OCI-LY7 (cell line): Measurements from ENCODE around the gene IQCE. TPM values are rescaled to one million over a fixed set of nuclear protein-coding genes. Genes with fewer than 3 reads are reported as not detected.

Experiments used
- BruUV-seq: library from RNA; stranded (reverse); fragments of 400-500 nt; replicated peaks from 2 replicates; lab custom pipeline; 2021; lab: Mats Ljungman, UMichigan
- CTCF ChIA-PET: fragments of 300-600 bp; sonication (Branson Sonifier 250); formaldehyde crosslinking; loops from one replicate; lab custom pipeline; 2022; ENCODE audit warnings: antibody characterized with exemption; ENCODE audit not compliant: unreplicated experiment; lab: Charles Lee
- POLR2A ChIA-PET: fragments of 300-600 bp; sonication (Branson Sonifier 250); formaldehyde crosslinking; loops from one replicate; lab custom pipeline; 2022; ENCODE audit warnings: antibody characterized with exemption; lab: Charles Lee
- DNase-seq: peaks from one replicate; pipeline ENCODE4 v3.0.0-alpha.2; 2015; ENCODE audit warnings: low spot score
- H2AFZ ChIP-seq: fragments of 200-600 bp; sonication (generic), shearing (Covaris generic); 2 replicates; pipeline ENCODE4 v1.6.1; 2014; ENCODE audit warnings: mild to moderate bottlenecking, antibody characterized with exemption, low read length, moderate library complexity
- H3K27ac ChIP-seq: fragments of 200-600 bp; sonication (generic); 2 replicates; pipeline ENCODE4 v1.5.1; 2014; ENCODE audit warnings: mixed run types, low read depth, mild to moderate bottlenecking, moderate library complexity, low read length, inconsistent platforms; ENCODE audit not compliant: poor library complexity, severe bottlenecking
- H3K36me3 ChIP-seq: fragments of 200-600 bp; sonication (generic); 2 replicates; pipeline ENCODE4 v1.6.1; 2014; ENCODE audit warnings: mild to moderate bottlenecking, antibody characterized with exemption, low read length, moderate library complexity, mixed read lengths; ENCODE audit not compliant: insufficient read depth
- H3K4me1 ChIP-seq: fragments of 200-600 bp; sonication (generic); 2 replicates; pipeline ENCODE4 v1.5.1; 2014; ENCODE audit warnings: mild to moderate bottlenecking, low read length; ENCODE audit not compliant: insufficient read depth, poor library complexity, severe bottlenecking
- H3K4me2 ChIP-seq: fragments of 200-600 bp; sonication (generic); 2 replicates; pipeline ENCODE4 v1.6.1; 2014; ENCODE audit warnings: mild to moderate bottlenecking, low read length
- H3K4me3 ChIP-seq: fragments of 200-600 bp; sonication (generic); 2 replicates; pipeline ENCODE4 v1.5.1; 2014; ENCODE audit warnings: mild to moderate bottlenecking, low read depth, low read length; ENCODE audit not compliant: poor library complexity, severe bottlenecking
- H3K79me2 ChIP-seq: fragments of 200-600 bp; sonication (generic); 2 replicates; pipeline ENCODE4 v1.6.1; 2016; ENCODE audit warnings: low read depth, mild to moderate bottlenecking, low read length, moderate library complexity, mixed read lengths; ENCODE audit not compliant: insufficient read depth
- H3K9me2 ChIP-seq: fragments of 200-600 bp; sonication (generic); 2 replicates; pipeline ENCODE4 v1.6.1; 2016; ENCODE audit warnings: mild to moderate bottlenecking, low read length, mixed read lengths; ENCODE audit not compliant: insufficient read depth
- H3K9me3 ChIP-seq: fragments of 200-600 bp; sonication (generic); 2 replicates; pipeline ENCODE4 v1.6.1; 2014; ENCODE audit warnings: mild to moderate bottlenecking, mixed run types, low read length, mixed read lengths
- H4K20me1 ChIP-seq: fragments of 200-600 bp; sonication (generic); 2 replicates; pipeline ENCODE4 v1.6.1; 2014; ENCODE audit warnings: mild to moderate bottlenecking, antibody characterized with exemption, low read length, moderate library complexity, mixed read lengths; ENCODE audit not compliant: insufficient read depth
- EZH2phosphoT487 ChIP-seq: fragments of 200-600 bp; sonication (generic); IDR thresholded peaks from 2 replicates; pipeline ENCODE4 v1.6.1; 2018; ENCODE audit warnings: low read depth, borderline replicate concordance, mild to moderate bottlenecking, mixed run types, antibody characterized with exemption, low read length, moderate library complexity, mixed read lengths
- intact Hi-C: fragments of 100-400 bp; cut with micrococcal nuclease; formaldehyde crosslinking; loops from one replicate; pipeline ENCODE4 v1.10.0; 2022; ENCODE audit not compliant: unreplicated experiment
- total RNA-seq, 2 experiments: library from RNA; depleted of rRNA in 1 of 2; stranded (reverse); fragments of >200 nt in 1 of 2; shearing (Covaris generic) in 1 of 2; gene quantifications; 2 replicates each; pipeline ENCODE4 v1.2.3, GENCODE V29; 2014 to 2022
- TF ChIP-seq, protein P1 (sequence below): fragments of 200-600 bp; sonication (generic); conservative IDR thresholded peaks from 2 replicates; pipeline ENCODE4 v1.5.1; 2014; ENCODE audit warnings: mild to moderate bottlenecking, antibody characterized with exemption, low read length, moderate library complexity, mixed read lengths

IQCE gene
- total RNA-seq, 2 experiments from 2014 or later = 6.2 to 6.6 TPM

DNA sequence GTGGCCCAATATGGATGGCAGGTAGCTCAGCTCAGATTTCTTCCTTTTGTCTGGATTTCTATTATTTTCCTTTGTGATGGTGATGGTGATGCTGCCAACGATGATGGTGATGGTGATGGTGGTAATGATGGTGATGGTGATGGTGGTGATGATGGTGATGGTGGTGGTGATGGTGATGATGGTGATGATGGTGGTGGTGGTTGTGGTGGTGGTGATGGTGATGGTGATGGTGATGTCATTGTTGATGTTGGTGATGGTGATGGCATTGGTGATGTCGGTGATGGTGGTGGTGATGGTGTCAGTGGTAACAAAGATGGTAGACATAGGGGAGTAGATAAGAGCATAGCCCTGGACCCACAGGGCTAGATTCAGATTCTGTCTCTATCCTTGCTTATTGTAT, 98.4 kb downstream of the IQCE start:
- TF ChIP-seq, protein P1, sequence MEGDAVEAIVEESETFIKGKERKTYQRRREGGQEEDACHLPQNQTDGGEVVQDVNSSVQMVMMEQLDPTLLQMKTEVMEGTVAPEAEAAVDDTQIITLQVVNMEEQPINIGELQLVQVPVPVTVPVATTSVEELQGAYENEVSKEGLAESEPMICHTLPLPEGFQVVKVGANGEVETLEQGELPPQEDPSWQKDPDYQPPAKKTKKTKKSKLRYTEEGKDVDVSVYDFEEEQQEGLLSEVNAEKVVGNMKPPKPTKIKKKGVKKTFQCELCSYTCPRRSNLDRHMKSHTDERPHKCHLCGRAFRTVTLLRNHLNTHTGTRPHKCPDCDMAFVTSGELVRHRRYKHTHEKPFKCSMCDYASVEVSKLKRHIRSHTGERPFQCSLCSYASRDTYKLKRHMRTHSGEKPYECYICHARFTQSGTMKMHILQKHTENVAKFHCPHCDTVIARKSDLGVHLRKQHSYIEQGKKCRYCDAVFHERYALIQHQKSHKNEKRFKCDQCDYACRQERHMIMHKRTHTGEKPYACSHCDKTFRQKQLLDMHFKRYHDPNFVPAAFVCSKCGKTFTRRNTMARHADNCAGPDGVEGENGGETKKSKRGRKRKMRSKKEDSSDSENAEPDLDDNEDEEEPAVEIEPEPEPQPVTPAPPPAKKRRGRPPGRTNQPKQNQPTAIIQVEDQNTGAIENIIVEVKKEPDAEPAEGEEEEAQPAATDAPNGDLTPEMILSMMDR = no peak
- TF ChIP-seq EZH2phosphoT487 = no peak
- no peak overlapping the region for H3K27ac ChIP-seq
- no peaks in the 10 kb centered on the region for H3K36me3 ChIP-seq
- no peaks in the 10 kb centered on the region for H3K9me3 ChIP-seq
- no peak for DNase-seq
- ChIA-PET CTCF (no interaction called here), POLR2A (no interaction called here)
- no peak overlapping the region for H3K4me3 ChIP-seq
- H3K4me2 ChIP-seq = no peak overlapping the region
- BruUV-seq = no TSS peak
- H3K4me1 ChIP-seq = no peaks in the 10 kb centered on the region
- intact Hi-C loops = no loop called here
- no peaks in the 10 kb centered on the region for H4K20me1 ChIP-seq
- H3K9me2 ChIP-seq = no peaks in the 10 kb centered on the region
- H2AFZ ChIP-seq = no peak overlapping the region
- no peaks in the 10 kb centered on the region for H3K79me2 ChIP-seq

DNA sequence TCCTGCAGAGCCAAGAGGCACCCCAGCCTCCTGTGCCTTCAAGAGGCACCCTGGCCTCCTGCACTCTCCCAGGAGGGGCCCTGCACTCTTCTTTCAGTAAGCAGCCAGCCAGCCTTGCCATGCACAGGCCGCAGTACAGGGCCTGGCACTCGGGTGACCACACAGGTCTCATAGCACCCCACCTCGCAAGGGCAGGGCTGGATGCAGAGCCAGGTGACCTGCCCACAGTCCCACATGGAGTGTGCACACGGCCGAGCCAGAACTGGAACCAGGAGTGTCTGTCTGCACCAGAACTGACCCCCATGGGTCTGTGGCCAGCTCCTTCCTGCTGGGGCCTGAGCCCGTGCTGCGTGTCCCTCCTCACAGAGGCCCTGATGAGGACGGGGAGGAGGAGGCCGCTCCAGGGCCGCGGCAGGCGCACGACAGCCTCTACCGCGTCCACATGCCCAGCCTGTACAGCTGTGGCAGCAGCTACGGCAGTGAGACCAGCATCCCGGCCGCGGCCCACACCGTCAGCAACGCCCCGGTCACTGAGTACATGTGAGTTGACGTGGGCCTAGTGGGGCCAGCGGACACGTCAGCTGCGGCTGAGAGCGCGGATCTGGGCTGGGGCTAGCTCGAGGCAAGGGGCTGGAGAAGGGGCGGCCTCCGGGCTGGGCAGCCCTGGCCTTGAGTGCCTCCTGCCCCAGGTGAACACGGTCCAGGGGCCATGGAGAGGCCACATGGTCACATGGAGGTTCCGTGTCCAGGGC, 99.3 kb downstream of the IQCE start:
- no peak overlapping the region for H3K4me3 ChIP-seq
- no peak for TF ChIP-seq EZH2phosphoT487
- TF ChIP-seq, protein P1 = no peak
- no peaks in the 10 kb centered on the region for H3K79me2 ChIP-seq
- H3K27ac ChIP-seq = no peak overlapping the region
- no peaks in the 10 kb centered on the region for H3K9me2 ChIP-seq
- intact Hi-C loops = no loop called here
- DNase-seq = no peak
- no peak overlapping the region for H3K4me2 ChIP-seq
- H2AFZ ChIP-seq = no peak overlapping the region
- no peaks in the 10 kb centered on the region for H3K9me3 ChIP-seq
- no TSS peak for BruUV-seq
- CTCF ChIA-PET = interaction anchor here (0.6 kb wide), 1 partner anchor 14 kb away, joined by 3 read pairs; no protein-coding TSS in a partner anchor
- no peaks in the 10 kb centered on the region for H3K36me3 ChIP-seq
- no peaks in the 10 kb centered on the region for H4K20me1 ChIP-seq
- POLR2A ChIA-PET = interaction anchor here (0.6 kb wide), 2 partner anchors 33 to 200 kb away, joined by 4 read pairs; no protein-coding TSS in a partner anchor
- no peaks in the 10 kb centered on the region for H3K4me1 ChIP-seq

GRCh38 chr7:2658941-2659340, 100.2 kb downstream of the IQCE start:
- intact Hi-C loops = no loop called here
- Histone ChIP-seq H4K20me1 (no peaks in the 10 kb centered on the region), H3K36me3 (no peaks in the 10 kb centered on the region), H3K4me2 (no peak overlapping the region), H3K4me3 (no peak overlapping the region), H3K79me2 (no peaks in the 10 kb centered on the region), H3K27ac (no peak overlapping the region), H3K9me2 (no peaks in the 10 kb centered on the region), H3K9me3 (no peaks in the 10 kb centered on the region), H3K4me1 (no peaks in the 10 kb centered on the region), H2AFZ (no peak overlapping the region)
- CTCF ChIA-PET = no interaction called here
- no peak for TF ChIP-seq EZH2phosphoT487
- TF ChIP-seq, protein P1 = no peak
- DNase-seq = no peak
- POLR2A ChIA-PET = interaction anchor here (0.6 kb wide), 1 partner anchor 199 kb away, joined by 4 read pairs; no protein-coding TSS in a partner anchor
- no TSS peak for BruUV-seq
